SK-N-SH (cell line): ENCODE data around the gene PSD. TPM values are rescaled to one million over a fixed set of nuclear protein-coding genes. Genes with fewer than 3 reads are reported as not detected.

ENCODE experiments used
- CTCF ChIA-PET: fragments of 300-600, 350-600 bp; formaldehyde crosslinking; extraction: SDS; loops from one replicate; lab custom pipeline; 2021; lab: Yijun Ruan, JAX
- POLR2A ChIA-PET: fragments of 350-600 bp; sonication (Branson Sonifier 250); formaldehyde crosslinking; extraction: SDS; loops from one replicate; lab custom pipeline; 2020; ENCODE audit warnings: antibody characterized with exemption, inconsistent platforms; lab: Yijun Ruan, JAX
- DNase-seq: peaks from one replicate; pipeline ENCODE4 v3.0.0; 2012
- H2AFZ ChIP-seq: fragments of 200-600 bp; sonication (generic); 2 replicates; pipeline ENCODE4 v1.8.1; 2016; ENCODE audit warnings: antibody characterized with exemption, mild to moderate bottlenecking, low read depth
- H3F3A ChIP-seq: fragments of 200-600 bp; sonication (generic); replicated peaks from 2 replicates; pipeline ENCODE3; 2016; ENCODE audit warnings: antibody characterized with exemption, mild to moderate bottlenecking; ENCODE audit not compliant: insufficient read depth
- H3K27ac ChIP-seq, 2 experiments: fragments of 200-500 bp in 1 of 2; fragments of 200-600 bp in 1 of 2; sonication (Bioruptor generic) in 1 of 2; sonication (generic), shearing (Covaris generic) in 1 of 2; 2 replicates each; pipeline versions ENCODE4 v1.5.1 to v1.6.1; 2014 to 2016; ENCODE audit warnings: low read depth in 2 of 2, inconsistent platforms in 1 of 2, low read length in 1 of 2, mild to moderate bottlenecking in 1 of 2, mixed read lengths in 1 of 2
- H3K27me3 ChIP-seq: fragments of 200-600 bp; sonication (generic), shearing (Covaris generic); 2 replicates; pipeline ENCODE4 v1.6.1; 2016; ENCODE audit warnings: mixed run types; ENCODE audit not compliant: insufficient read depth
- H3K36me3 ChIP-seq, 2 experiments: fragments of 200-500 bp in 1 of 2; fragments of 200-600 bp in 1 of 2; sonication (Bioruptor generic) in 1 of 2; sonication (generic) in 1 of 2; replicated peaks in 1 of 2; 2 replicates each; pipeline versions ENCODE3 to v1.5.1; 2014 to 2016; ENCODE audit warnings: low read length in 1 of 2, mild to moderate bottlenecking in 1 of 2; ENCODE audit not compliant: insufficient read depth in 2 of 2, control insufficient read depth in 1 of 2
- H3K4me1 ChIP-seq, 2 experiments: fragments of 200-500 bp in 1 of 2; fragments of 200-600 bp in 1 of 2; sonication (Bioruptor generic) in 1 of 2; sonication (generic), shearing (Covaris generic) in 1 of 2; 2 replicates each; pipeline versions ENCODE4 v1.5.1 to v1.6.1; 2014 to 2016; ENCODE audit warnings: low read depth in 1 of 2, low read length in 1 of 2, mixed run types in 1 of 2; ENCODE audit not compliant: insufficient read depth in 2 of 2, control insufficient read depth in 1 of 2
- H3K4me2 ChIP-seq: fragments of 200-600 bp; sonication (generic), shearing (Covaris generic); 2 replicates; pipeline ENCODE4 v1.6.1; 2017; ENCODE audit warnings: mixed run types
- H3K4me3 ChIP-seq, 2 experiments: fragments of 200-500 bp in 1 of 2; fragments of 200-600 bp in 1 of 2; sonication (Bioruptor generic) in 1 of 2; sonication (generic), shearing (Covaris generic) in 1 of 2; 2 replicates each; pipeline versions ENCODE4 v1.5.1 to v1.8.1; 2014 to 2016; ENCODE audit warnings: low read depth in 2 of 2, inconsistent platforms in 1 of 2, low read length in 1 of 2, mild to moderate bottlenecking in 1 of 2, mixed read lengths in 1 of 2, moderate library complexity in 1 of 2
- H3K79me2 ChIP-seq: fragments of 200-600 bp; sonication (generic); 2 replicates; pipeline ENCODE4 v1.8.1; 2017; ENCODE audit warnings: mild to moderate bottlenecking; ENCODE audit not compliant: insufficient read depth
- H3K9ac ChIP-seq: fragments of 200-600 bp; sonication (generic); 2 replicates; pipeline ENCODE4 v1.6.1; 2017; ENCODE audit warnings: mixed run types
- H3K9me2 ChIP-seq: fragments of 200-600 bp; sonication (generic); 2 replicates; pipeline ENCODE4 v1.6.1; 2017; ENCODE audit warnings: mixed run types
- H3K9me3 ChIP-seq: fragments of 200-600 bp; sonication (generic); 2 replicates; pipeline ENCODE4 v1.6.1; 2017; ENCODE audit warnings: mixed run types, mild to moderate bottlenecking, moderate library complexity
- H4K20me1 ChIP-seq: fragments of 200-600 bp; sonication (generic); 2 replicates; pipeline ENCODE4 v1.6.1; 2017; ENCODE audit warnings: mild to moderate bottlenecking, mixed run types; ENCODE audit not compliant: insufficient read depth
- EZH2phosphoT487 ChIP-seq: fragments of 200-600 bp; sonication (generic); IDR thresholded peaks from 2 replicates; pipeline ENCODE4 v1.6.1; 2017; ENCODE audit warnings: low read depth, mixed run types, mild to moderate bottlenecking, antibody characterized with exemption, moderate library complexity, borderline replicate concordance
- GABPA ChIP-seq: IDR thresholded peaks from 2 replicates; pipeline ENCODE4 v1.4.0; 2012; ENCODE audit warnings: low read depth, mild to moderate bottlenecking
- MXI1 ChIP-seq: IDR thresholded peaks from 2 replicates; pipeline ENCODE4 v1.6.1; 2012; ENCODE audit warnings: mild to moderate bottlenecking, low read depth, low read length, improper control_type of control experiment
- NRF1 ChIP-seq: IDR thresholded peaks from 2 replicates; pipeline ENCODE4 v1.6.1; 2012; ENCODE audit warnings: low read depth, mild to moderate bottlenecking, low read length
- RAD21 ChIP-seq: IDR thresholded peaks from 2 replicates; pipeline ENCODE4 v1.6.1; 2012; ENCODE audit warnings: mild to moderate bottlenecking, low read length
- WGBS: methylation state at CpG from one replicate; pipeline ENCODE4 v1.1.6; 2017; ENCODE audit warnings: low lambda C conversion rate; 5-methylcytosine and 5-hydroxymethylcytosine counted together
- polyA plus RNA-seq, 3 experiments: library from polyadenylated mRNA; depleted of rRNA; stranded (reverse); fragments of >200 nt; gene quantifications; 2 replicates each; pipeline ENCODE4 v1.2.3, GENCODE V29; 2012
- TF ChIP-seq, protein P1 (sequence below): IDR thresholded peaks from 2 replicates; pipeline ENCODE4 v1.4.0; 2012; ENCODE audit warnings: low read depth, borderline replicate concordance
- TF ChIP-seq, protein P2 (sequence below): IDR thresholded peaks from 2 replicates; pipeline ENCODE4 v1.4.0; 2012; ENCODE audit warnings: low read depth
- TF ChIP-seq, protein P3 (sequence below): fragments of 200-600 bp; sonication (generic); IDR thresholded peaks from 2 replicates; pipeline ENCODE4 v1.6.1; 2017; ENCODE audit warnings: antibody characterized with exemption, mild to moderate bottlenecking, moderate library complexity

Gene PSD
- polyA plus RNA-seq, 1 of the 3 experiments (the other 2 are of a cell fraction): 0.97 TPM

- Histone ChIP-seq H3K79me2 (peaks cover 5% of the 10 kb centered on the region; the same call in 1 of the 2 replicates), H3K4me1 (peaks cover 0 to 23% of the 10 kb centered on the region in 2 experiments; a peak in 1 of 4 replicates), H2AFZ (peak within 1 kb of the TSS; percentile 76), H4K20me1 (no peaks in the 10 kb centered on the region), H3K9ac (peak within 1 kb of the TSS; percentile 68), H3K27ac (peak within 1 kb of the TSS; percentile 47 to 81), H3F3A (peaks cover 3% of the 10 kb centered on the region), H3K4me3 (peak within 1 kb of the TSS; percentile 65 to 77), H3K36me3 (no peaks in the 10 kb centered on the region), H3K9me2 (no peaks in the 10 kb centered on the region), H3K27me3 (no peaks in the 10 kb centered on the region), H3K9me3 (no peaks in the 10 kb centered on the region), H3K4me2 (peak within 1 kb of the TSS; percentile 90)
- WGBS: 1% methylated on average over 24 of the region's 42 CpGs
- TF ChIP-seq, protein P1, sequence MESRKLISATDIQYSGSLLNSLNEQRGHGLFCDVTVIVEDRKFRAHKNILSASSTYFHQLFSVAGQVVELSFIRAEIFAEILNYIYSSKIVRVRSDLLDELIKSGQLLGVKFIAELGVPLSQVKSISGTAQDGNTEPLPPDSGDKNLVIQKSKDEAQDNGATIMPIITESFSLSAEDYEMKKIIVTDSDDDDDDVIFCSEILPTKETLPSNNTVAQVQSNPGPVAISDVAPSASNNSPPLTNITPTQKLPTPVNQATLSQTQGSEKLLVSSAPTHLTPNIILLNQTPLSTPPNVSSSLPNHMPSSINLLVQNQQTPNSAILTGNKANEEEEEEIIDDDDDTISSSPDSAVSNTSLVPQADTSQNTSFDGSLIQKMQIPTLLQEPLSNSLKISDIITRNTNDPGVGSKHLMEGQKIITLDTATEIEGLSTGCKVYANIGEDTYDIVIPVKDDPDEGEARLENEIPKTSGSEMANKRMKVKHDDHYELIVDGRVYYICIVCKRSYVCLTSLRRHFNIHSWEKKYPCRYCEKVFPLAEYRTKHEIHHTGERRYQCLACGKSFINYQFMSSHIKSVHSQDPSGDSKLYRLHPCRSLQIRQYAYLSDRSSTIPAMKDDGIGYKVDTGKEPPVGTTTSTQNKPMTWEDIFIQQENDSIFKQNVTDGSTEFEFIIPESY: no peak
- no peak for TF ChIP-seq EZH2phosphoT487
- peak; percentile 49; the same call in 1 of the 2 replicates for TF ChIP-seq GABPA
- TF ChIP-seq, protein P2, sequence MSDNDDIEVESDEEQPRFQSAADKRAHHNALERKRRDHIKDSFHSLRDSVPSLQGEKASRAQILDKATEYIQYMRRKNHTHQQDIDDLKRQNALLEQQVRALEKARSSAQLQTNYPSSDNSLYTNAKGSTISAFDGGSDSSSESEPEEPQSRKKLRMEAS: no peak; the same call in 1 of the 2 replicates
- no peak for TF ChIP-seq RAD21
- TF ChIP-seq NRF1: no peak
- TF ChIP-seq, protein P3, sequence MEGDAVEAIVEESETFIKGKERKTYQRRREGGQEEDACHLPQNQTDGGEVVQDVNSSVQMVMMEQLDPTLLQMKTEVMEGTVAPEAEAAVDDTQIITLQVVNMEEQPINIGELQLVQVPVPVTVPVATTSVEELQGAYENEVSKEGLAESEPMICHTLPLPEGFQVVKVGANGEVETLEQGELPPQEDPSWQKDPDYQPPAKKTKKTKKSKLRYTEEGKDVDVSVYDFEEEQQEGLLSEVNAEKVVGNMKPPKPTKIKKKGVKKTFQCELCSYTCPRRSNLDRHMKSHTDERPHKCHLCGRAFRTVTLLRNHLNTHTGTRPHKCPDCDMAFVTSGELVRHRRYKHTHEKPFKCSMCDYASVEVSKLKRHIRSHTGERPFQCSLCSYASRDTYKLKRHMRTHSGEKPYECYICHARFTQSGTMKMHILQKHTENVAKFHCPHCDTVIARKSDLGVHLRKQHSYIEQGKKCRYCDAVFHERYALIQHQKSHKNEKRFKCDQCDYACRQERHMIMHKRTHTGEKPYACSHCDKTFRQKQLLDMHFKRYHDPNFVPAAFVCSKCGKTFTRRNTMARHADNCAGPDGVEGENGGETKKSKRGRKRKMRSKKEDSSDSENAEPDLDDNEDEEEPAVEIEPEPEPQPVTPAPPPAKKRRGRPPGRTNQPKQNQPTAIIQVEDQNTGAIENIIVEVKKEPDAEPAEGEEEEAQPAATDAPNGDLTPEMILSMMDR: no peak
- peak; percentile 29; the same call in 1 of the 2 replicates for TF ChIP-seq MXI1
- peak; percentile 93 for DNase-seq
- CTCF ChIA-PET: interaction anchor here (0.9 to 16.5 kb wide), 13 partner anchors 10 to 227 kb away, joined by 3 to 359 read pairs (median 18); partner anchors contain the start of genes ELOVL3, FBXL15, PITX3 and PSD
- POLR2A ChIA-PET: interaction anchor here (1.5 to 2.8 kb wide), 2 partner anchors 27 to 37 kb away, joined by 4 to 11 read pairs; partner anchors contain the start of gene CUEDC2
These were observed 22.9 kb downstream of the PSD start, which contains the start of gene NFKB2 for GRCh38 chr10:102395400-102396316. Gene NFKB2 (plus strand): TSS chr10:102395705. CDS start chr10:102395960, 255 bp downstream.
